Right atrium auricular region (tissue), 2 donors: Measurements from ENCODE around the gene ULK4. TPM values are rescaled to one million over a fixed set of nuclear protein-coding genes. Genes with fewer than 3 reads are reported as not detected.

Source experiments
- DNase-seq: peaks from one replicate; pipeline ENCODE4 v3.0.0-alpha.2; 2019; ENCODE audit warnings: low spot score
- H3K27ac ChIP-seq, 2 donors: fragments of 200-600 bp; sonication (generic); 1 replicate in 1 of 2; 2 replicates in 1 of 2; pipeline ENCODE4 v1.5.1; 2016 to 2019
- H3K27me3 ChIP-seq, 2 donors: fragments of 200-600 bp; sonication (generic); one replicate each; pipeline versions ENCODE4 v1.5.1 to v1.6.0; 2017 to 2019
- H3K36me3 ChIP-seq: fragments of 200-600 bp; sonication (generic); one replicate; pipeline ENCODE4 v1.5.1; 2016
- H3K4me1 ChIP-seq, 2 donors: fragments of 200-600 bp; sonication (generic); one replicate each; pipeline versions ENCODE4 v1.5.1 to v1.6.0; 2017 to 2019
- H3K4me3 ChIP-seq, 2 donors: fragments of 200-600 bp; sonication (generic); 1 replicate in 1 of 2; 2 replicates in 1 of 2; pipeline ENCODE4 v1.5.1; 2017 to 2019; ENCODE audit warnings: mild to moderate bottlenecking in 1 of 2, moderate library complexity in 1 of 2
- H3K9me3 ChIP-seq, 2 donors: fragments of 200-600 bp; sonication (generic); one replicate each; pipeline ENCODE4 v1.5.1; 2019
- CTCF ChIP-seq, 2 donors: fragments of 200-600 bp; sonication (generic); IDR thresholded peaks; one replicate each; pipeline ENCODE4 v1.5.1; 2019; ENCODE audit warnings: antibody characterized with exemption in 2 of 2
- total RNA-seq, 2 donors: library from RNA; depleted of rRNA; stranded (reverse); fragments of >200 nt; gene quantifications; one replicate each; pipeline ENCODE4 v1.1.0, GENCODE V29; 2016

ULK4 gene
- total RNA-seq, 2 donors from 2014 or later = 7.1 to 10.1 TPM

GRCh38 chr3:41250825-41251224 lies 711.1 kb downstream of the ULK4 start:
- Histone ChIP-seq H3K4me3 (no peak overlapping the region), H3K36me3 (no peaks in the 10 kb centered on the region), H3K27ac (no peak overlapping the region), H3K4me1 (peaks cover 0 to 23% of the 10 kb centered on the region in 2 donors), H3K27me3 (no peaks in the 10 kb centered on the region), H3K9me3 (no peaks in the 10 kb centered on the region)
- no peak for DNase-seq
- TF ChIP-seq CTCF (IDR thresholded peaks at IDR 0.05) = no peak

- DNase-seq = no peak
- peaks cover 11% of the 10 kb centered on the region for H3K36me3 ChIP-seq
- H3K4me3 ChIP-seq = no peak overlapping the region
- no peak overlapping the region for H3K27ac ChIP-seq
- no peaks in the 10 kb centered on the region for H3K9me3 ChIP-seq
- no peaks in the 10 kb centered on the region for H3K27me3 ChIP-seq
- peaks cover 0 to 23% of the 10 kb centered on the region in 2 donors for H3K4me1 ChIP-seq
- TF ChIP-seq CTCF (IDR thresholded peaks at IDR 0.05) = no peak
These were observed 712.6 kb downstream of the ULK4 start for GRCh38 chr3:41249318-41249717.

GRCh38 chr3:41248525-41248924 lies 713.4 kb downstream of the ULK4 start:
- no peak for DNase-seq
- Histone ChIP-seq H3K27ac (no peak overlapping the region), H3K27me3 (no peaks in the 10 kb centered on the region), H3K36me3 (peaks cover 11% of the 10 kb centered on the region), H3K9me3 (no peaks in the 10 kb centered on the region), H3K4me1 (peaks cover 0 to 23% of the 10 kb centered on the region in 2 donors), H3K4me3 (no peak overlapping the region)
- no peak for TF ChIP-seq CTCF (IDR thresholded peaks at IDR 0.05)

GRCh38 chr3:41247055-41248004 lies 714.6 kb downstream of the ULK4 start:
- no peak for TF ChIP-seq CTCF (IDR thresholded peaks at IDR 0.05)
- H3K9me3 ChIP-seq = no peaks in the 10 kb centered on the region
- no peak for DNase-seq
- peaks cover 0 to 23% of the 10 kb centered on the region in 2 donors for H3K4me1 ChIP-seq
- no peaks in the 10 kb centered on the region for H3K27me3 ChIP-seq
- no peak overlapping the region for H3K4me3 ChIP-seq
- peak overlapping the region; percentile 13 to 23 for H3K27ac ChIP-seq
- peaks cover 11% of the 10 kb centered on the region for H3K36me3 ChIP-seq

- H3K9me3 ChIP-seq = no peaks in the 10 kb centered on the region
- no peak overlapping the region for H3K27ac ChIP-seq
These were observed 717.1 kb downstream of the ULK4 start for GRCh38 chr3:41244620-41245336.

More at GRCh38 chr3:41244620-41245336, 717.1 kb downstream of the ULK4 start:
- TF ChIP-seq CTCF (IDR thresholded peaks at IDR 0.05) = no peak
- H3K4me3 ChIP-seq = no peak overlapping the region
- H3K4me1 ChIP-seq = peaks cover 0 to 23% of the 10 kb centered on the region in 2 donors
- DNase-seq = no peak
- peaks cover 31% of the 10 kb centered on the region for H3K36me3 ChIP-seq
- H3K27me3 ChIP-seq = no peaks in the 10 kb centered on the region
